NCI-H82 treated with DMSO at 0.1 percent for 48 hours (cell line): Measurements from ENCODE around the gene NTM.

Experiments
- DNase-seq: peaks from one replicate; lab custom pipeline; 2025; ENCODE audit not compliant: unreplicated experiment; lab: John Stamatoyannopoulos, UW

The NTM gene

DNA sequence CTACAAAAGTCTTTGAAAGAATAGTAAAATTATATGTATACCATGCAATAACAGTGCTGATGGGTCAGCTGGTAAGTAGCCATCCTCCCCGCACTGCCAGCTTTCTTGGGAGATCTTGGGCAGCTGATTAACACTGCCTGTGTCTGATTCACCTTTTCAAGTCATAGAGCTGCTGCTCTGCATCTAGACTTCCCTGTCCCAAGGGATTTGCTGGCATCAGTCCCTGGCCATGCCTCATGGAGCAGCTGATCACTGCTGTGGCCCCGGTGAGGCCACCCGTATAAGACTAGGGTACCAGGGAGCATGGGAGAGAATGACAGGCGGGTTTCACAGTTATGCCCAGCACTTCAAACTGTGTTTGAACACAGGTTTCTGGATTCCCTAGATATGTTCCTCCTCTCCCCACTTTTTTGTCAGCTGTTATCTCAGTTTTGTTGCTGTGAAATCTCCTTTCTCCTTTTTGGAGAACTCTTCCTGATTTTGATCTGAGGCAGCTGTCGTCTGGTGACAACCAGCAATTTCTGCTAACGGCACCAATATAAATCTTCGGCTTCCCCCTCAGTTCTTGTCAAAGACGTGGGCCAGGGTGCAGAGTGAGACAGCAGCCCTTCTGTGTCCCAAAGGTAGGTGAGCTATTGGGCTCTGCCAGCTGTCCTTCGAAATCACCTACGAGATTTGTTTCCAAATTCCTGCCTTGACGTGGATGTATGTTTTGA, 438.9 kb downstream of the NTM start:
- DNase-seq = no peak

DNA sequence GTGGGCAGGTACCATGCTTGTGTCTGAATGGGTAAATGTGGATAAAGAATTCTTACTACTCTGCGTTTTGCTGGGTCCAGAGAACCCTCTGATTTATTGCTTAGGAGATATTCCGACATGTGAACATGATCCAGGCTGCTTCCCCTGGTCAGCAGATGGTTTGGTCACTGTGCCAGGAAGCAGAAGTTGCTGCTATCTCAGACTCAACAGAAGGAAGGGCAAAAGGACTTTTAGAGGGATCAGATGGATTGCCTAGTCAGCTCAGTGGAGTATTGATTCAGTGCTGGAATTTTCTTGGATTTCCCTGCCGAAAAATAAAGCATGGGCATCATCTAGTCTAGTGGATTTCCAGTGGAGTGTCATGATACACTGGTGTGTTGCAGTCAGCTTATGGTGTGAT, 440.1 kb downstream of the NTM start:
- no peak for DNase-seq

DNA sequence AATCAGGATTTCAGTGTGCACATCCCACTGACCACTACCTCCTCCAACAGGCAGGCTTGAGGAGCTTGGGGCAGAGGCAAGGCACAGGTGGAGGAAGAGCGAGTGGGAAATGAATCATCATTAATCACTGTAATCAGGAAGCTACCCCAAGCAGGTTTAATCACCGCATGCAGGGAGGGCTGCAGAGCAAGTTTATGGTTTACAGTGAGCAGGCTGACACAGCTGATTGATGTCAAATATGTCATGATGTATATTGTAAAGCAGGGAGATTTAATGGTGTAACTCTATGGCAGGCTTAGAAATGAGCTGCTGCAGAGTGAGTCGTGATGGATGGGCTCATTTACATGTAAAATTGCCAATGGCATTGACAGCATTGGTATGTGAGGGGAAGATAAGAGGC, 441.0 kb downstream of the NTM start:
- DNase-seq = no peak

DNA sequence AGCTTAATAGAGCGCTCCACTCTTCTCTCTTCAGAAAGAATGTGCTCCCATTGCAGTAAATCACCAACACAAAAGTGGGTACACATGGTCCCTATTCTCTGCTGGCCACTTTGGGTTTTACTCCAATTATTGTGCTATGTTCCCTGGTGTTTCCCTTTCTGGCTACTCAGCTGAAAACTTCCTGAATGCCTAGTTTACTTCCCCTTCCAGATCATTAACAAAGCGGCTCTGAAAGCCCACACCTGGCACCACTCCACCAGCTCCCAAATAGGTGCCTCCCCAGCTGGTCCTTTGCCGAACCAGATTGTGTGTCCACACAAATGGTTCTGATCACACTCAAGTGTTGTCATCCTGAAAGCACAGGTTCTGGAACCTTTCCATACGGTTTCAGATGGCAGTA, 443.7 kb downstream of the NTM start:
- DNase-seq = no peak

DNA sequence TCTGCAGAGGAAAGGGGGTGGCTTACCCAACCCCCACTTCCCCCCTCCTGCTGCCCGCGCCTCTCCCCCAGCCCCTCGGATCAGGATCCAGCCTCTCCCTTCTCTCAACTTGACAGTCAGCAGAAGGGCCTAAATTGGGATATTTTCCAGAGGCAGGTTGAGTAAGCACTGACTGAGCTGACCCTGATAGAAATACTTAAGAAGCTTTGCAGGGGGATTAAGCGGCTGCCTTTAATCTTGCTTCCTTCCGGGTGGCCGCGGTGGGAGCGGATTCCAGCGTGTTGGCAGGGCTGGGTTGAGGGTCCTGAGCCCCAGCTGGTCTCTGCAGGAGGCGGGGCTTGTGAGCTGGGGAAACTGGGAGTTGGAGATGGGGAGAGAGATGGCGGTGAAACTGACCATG, 445.2 kb downstream of the NTM start:
- peak; percentile 78 for DNase-seq

DNA sequence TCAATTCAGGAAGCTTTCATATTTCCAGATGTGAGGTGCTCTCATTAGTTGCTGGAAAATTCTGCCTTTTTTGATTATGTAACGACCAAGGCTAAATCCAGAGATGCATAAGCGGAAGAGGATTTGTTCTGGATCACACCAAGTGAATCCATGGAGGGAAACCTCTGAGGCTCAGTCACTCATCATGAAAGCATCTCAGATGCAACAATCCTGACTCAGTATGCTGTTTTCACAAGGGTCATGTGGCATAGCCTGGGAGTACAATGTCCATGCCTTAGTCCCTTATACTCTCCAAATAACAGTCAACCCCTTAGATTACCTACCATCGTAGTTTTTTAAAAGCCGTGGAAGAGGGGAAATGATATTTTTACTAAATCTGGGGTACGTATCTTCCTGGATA, 445.6 kb downstream of the NTM start:
- DNase-seq = no peak

DNA sequence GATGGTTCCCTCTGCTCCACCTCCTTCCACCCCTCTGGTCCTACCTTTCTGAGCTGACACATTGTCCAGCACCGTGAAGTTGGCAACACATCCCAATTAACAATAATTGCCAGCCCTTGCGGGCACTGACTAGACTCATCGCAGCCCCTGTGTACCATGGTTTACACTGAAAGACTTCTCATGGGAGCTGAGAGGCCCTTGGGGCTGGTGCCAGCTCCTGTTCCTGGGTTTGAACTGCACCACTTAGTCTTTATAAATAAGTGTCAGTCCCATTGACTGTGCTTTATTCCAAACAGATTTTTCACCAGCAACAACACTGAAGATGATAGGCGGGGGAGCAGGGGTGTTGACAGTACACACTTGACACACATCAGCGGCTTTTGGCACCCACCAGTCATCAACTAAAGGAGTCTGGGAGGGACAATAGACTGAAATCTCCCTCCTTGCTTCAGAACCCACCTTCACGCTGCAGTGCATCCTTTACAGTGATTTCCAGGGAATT, 447.3 kb downstream of the NTM start:
- DNase-seq = no peak

DNA sequence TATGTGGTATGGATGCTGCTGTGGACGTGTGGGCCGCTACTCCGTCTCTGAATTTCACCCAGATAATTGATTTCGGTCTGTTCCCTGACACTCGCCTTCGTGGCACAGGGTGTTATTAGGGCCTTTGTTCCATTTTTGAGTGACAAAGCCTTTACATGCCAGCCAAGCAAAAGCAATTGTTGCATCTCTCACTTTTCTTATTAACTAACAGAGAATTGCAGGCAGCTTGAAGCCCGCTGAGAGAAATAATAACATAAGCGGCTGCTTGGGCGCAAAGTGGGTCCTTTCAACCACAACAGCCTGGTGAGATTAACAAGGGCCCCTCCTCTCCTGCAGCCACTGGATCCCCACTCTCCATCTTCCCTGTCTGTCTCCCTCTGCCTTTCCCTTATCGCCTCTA, 449.4 kb downstream of the NTM start:
- DNase-seq = no peak

DNA sequence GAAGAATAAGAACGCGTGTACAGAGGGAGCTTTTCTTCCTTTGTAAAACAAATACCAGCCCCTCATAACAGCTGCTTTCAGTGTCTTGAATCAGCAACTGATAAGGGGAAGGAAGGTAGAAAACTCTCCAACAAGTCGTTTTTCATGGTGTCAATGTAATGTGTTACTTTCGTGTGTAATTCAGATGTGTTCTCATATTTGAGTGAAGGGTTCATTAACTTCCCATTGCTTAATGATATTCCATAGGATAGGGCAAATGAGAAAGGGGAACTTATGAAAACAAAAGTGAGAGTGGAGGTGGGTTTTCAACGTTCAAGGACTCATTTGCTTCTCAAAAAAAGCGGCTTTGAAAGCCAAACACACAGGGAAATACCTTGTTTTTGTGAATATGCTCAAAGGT, 452.1 kb downstream of the NTM start:
- no peak for DNase-seq

DNA sequence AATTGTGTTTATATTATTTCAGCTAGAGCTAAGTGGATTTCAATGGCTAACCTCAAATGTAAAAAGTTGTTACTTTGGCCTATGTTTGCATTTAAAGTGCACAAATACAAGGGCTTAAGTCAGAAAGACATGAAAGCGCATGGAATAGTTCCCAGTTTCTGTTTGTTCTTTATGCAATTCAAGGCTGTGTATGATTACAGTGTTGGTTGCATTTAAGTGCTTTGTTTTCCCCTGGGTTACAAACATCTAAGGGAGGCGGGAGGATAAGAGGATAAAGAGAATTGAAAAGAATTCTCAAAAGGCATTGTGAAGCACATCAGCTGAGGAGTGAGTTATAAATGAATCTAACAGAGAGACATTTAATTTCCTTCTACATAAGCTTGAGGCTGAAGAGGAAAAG, 453.4 kb downstream of the NTM start:
- DNase-seq = no peak

DNA sequence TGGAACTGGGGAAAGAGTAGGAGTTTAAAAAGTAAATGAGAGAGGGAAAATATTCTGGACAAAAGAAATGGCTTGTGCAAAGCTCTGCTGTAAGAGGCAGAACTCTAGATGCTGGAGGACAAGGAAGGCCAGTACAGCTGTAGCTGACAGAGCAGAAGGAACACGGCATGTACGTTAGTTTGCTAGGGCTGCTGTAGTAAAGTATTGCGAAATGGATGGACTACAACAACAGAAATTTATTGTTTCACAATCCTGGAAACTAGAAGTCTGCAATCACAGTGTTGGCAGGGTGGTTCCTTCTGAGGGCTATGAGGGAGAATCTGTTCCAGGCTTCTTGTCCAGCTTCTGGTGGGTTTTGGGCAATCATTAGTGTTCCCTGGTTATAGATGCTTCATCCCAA, 454.4 kb downstream of the NTM start:
- no peak for DNase-seq

DNA sequence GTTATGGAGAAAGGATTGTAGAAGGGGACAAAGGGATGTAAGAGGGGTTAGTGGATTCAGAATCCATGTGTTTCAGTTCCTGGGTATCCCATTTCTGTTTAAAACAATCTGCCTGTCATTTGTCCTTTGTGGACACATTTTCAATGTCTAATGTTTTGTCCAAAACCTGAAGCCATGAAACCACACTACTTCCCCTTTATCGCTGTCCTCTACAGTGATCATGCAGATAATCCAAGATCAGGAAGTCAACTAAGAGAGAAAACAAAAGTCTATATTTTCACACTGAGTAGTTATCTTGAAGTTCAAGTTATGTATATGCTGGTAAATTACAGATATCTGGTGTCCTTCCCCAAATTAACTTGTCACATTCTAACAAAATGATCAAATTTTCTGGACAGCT, 457.0 kb downstream of the NTM start:
- DNase-seq = no peak

DNA sequence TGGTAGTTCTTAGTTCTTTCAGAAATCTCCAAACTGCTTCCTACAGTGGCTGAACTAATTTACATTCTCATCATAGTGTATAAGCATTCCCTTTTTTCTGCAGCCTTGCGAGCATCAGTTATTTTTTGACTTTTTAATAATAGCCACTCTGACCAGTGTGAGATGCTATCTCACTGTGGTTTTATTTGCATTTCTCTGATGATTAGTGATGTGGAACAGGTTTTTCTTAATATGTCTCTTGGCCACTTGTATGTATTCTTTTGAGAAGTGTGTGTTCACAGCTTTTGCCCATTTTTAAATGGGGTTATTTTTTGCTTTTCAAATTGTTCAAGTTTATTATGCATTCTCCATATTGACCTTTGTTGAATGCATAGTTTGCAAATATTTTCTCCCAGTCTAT, 459.3 kb downstream of the NTM start:
- no peak for DNase-seq

DNA sequence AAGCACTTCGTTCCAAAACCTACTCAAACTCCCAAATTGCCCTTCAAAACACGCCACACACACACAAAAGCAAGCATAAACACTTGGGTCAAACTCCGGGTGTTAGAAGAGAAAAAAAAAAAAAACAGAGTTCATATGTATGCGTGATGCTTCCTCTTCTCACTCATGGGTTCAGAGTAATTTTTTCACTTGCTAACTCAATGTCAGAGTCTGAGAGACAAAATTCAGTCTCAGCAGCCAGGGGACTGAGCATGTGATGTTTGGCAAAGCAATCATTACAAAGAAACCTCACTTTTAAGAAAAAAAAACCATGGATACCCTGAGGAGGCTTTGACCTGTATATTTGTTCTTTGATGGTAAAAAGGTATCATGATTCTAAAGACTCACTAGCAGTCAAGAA, 461.7 kb downstream of the NTM start:
- DNase-seq = no peak

DNA sequence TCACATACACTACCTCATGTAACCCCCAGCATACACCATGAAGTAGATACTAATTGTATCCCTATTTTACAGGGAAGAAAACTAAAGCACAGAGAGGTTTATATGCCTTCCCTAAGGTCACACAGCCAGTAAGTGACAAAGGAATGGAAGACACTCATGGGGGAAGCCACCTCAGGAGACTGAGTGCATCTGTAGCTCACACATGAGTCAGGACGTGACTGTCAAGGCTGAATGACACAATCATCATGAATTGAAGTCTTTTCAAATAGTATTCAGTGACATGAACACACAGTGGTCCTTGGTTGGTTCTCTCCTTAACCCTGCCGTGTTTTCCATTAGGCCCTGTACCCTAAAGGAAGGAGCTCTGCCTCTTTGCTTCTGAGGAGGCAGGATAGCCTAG, 463.0 kb downstream of the NTM start:
- no peak for DNase-seq

DNA sequence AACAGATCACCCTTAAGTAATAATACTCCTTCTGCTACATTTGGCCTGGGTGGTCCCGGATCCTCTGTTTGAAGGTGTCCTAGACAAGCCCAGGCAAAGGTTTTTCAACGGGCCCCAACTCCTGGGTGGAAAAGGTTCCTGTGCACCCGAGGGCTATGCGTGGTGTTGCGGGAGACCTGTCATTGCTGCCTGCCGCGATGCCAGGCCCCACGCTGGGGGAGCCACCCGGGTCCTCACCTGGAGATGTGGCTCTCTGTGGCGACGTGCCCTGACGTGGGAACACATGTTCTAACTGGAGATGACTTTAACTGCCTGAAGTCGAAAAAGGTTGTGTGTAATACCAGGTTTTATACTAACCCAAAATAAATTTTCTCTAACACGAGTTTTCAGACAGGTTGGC, 467.1 kb downstream of the NTM start:
- DNase-seq = no peak

DNA sequence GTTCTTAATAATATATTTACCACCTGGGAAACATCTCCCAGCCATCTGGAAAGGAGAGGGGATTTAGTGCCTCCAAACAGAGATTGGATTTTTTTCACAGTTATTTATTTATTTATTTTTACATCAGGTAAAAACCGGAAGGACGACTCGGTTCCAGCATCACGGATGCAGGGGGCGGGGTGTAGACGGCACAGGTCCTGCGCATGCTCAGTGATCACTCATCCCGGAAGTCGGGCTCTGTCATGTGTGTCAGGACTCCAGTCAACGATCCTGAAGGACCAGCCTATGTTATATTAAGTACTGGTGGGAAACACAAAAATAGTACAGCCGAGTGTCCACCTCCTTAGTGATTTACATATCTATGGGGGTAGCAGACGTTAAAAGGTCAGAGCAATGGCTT, 467.6 kb downstream of the NTM start:
- no peak for DNase-seq

DNA sequence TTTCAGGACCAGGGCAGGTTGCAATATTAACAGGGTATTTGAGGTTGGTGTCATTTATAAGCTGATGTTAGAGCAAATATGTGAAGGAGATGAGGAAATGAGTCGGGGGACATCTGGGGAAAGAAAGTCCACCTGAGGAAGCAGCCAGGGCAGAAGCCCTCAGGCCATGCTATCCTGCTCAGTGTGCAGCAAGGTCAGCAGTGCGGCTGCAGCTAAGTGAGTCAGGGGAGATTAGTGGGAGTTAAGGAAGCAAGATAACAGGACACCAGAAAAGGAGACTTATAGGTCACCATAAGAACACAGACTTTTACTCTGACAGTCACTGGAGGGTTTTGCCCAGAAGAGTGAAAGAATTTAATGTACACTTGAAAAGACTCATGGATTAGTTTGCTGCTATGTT, 468.9 kb downstream of the NTM start:
- no peak for DNase-seq

DNA sequence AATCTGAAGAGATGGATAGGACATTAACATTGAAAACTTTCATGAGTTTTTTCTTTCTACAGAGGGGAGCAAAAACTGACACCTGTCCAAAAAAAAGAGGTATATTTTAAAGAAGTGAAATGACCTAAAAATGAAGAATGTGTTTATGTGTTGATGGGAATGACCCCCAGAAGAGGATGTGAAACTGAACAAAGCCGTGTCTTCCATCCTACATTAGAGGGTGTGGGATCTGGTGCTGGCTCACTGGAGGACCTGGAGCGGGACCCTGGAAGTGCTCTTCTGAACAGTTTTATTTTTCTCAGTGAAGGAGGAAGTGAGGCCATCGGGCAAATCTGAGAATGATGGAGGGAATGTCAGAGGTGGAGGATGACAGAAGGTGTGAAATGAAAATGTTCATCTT, 470.1 kb downstream of the NTM start:
- DNase-seq = no peak

DNA sequence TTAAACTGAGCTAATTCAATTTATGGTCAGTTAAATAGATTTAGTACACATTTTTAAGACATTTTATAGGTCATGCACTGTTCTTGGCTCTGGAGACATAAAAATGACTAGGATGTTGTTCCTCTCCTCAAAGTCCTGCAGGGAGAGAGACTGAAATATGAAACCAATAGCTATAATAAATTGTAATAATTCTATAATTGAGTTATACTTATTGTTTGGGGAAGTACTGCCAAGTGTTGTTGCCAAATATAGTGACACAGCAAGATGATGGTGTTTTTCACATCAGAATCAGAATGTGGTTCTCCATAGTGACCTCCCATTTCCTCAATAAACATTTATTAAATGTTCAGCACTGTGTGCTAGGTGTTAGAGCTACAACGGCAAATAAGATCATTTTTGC, 470.6 kb downstream of the NTM start:
- no peak for DNase-seq

DNA sequence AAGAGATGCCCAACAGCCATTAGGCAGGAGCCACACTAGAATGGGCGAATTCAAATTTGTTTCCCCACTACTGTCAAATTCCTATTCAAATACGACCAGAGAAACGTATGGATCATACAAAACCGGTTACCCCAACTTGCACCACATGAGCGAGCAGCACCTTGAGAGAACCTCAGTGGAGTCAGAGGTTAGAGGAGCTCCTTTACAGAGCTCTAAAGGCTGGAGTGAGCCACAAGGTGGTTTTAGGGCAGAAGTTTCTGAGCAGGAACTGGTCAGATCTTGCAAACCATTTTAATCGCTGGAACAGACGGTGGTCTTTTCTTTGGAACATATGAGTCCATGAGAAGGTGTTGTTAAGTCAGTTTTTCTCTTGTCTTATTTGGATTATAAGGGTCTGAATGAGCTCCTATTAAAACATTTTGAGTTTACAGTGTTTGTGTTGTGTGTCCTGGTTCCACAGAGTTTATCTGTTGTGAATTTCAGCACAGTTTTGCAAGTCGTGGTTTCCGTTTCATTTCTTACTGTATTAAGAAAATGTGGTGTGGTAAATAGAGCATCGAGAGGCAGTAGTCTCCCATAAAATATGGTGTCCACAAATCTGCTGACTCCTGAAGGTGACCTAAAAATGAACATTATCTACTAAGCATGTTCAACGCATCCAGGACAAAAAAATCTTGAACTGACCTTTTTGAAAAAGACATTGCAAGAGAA, 471.7 kb downstream of the NTM start:
- DNase-seq = no peak

DNA sequence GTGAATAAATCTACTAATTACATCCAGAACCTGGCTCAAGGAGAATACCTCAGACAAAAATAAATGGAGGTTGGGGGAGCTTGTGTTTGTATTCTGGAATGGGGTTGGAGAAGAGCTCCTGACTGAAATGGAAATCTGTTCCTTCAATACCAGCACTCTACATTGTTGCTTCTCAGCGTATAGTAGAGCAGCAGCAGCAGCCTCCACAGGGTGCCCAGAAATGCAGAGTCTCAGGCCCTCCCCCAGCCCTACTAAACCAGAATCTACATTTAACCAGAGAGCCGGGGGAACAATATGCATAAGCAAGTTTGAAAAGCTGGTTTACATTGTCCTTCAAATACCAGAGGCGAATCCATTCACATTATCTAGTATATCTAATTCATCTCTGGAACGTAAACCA, 474.8 kb downstream of the NTM start:
- no peak for DNase-seq

DNA sequence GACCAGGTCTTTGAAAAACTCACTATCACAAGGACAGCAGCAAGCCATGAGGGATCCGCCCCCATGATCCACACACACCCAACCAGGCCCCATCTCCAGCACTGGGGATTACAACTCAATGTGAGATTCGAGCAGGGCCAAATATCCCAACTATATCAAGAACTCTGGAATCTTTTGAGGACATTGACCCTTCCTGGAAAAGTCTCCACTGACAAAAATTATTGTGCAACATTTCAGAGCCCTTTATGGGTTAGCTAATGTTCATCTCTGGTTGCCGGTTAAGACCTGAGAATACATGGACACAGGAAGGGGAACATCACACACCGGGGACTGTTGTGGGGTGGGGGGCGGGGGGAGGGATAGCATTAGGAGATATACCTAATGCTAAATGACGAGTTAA, 479.1 kb downstream of the NTM start:
- DNase-seq = no peak
